ENCODE results near the gene DENND1A. TPM values are rescaled to one million over a fixed set of nuclear protein-coding genes. Genes with fewer than 3 reads are reported as not detected.

The DENND1A gene
- total and polyA plus RNA-seq, 2 experiments from 2014 or later, result 13.1 to 28.7 TPM

- Mint-ChIP-seq H3K9me3 (no peaks in the 10 kb centered on the region), H3K27ac (no peak overlapping the region), H3K27me3 (ENCODE audit: insufficient read depth, low read depth, poor library complexity) (no peaks in the 10 kb centered on the region), H3K4me1 (peaks cover 10% of the 10 kb centered on the region; the same call in 2 of the 3 replicates), H3K4me3 (no peak overlapping the region), H3K36me3 (ENCODE audit: low read depth) (no peaks in the 10 kb centered on the region)
- no peaks in the 10 kb centered on the region for H3F3A ChIP-seq (replicated peaks; ENCODE audit: low read depth)
- ATAC-seq, result no peak
- TF ChIP-seq POLR2AphosphoS5 (IDR thresholded peaks at IDR 0.05; ENCODE audit: low read depth) (no peak), EZH2 (IDR thresholded peaks at IDR 0.05; ENCODE audit: low read depth, unreplicated experiment) (no peak), ZNF114 (CRISPR knock-in tag; IDR thresholded peaks at IDR 0.05) (no peak), EZH2phosphoT487 (IDR thresholded peaks at IDR 0.05; ENCODE audit: unreplicated experiment) (no peak), ETS1 (IDR thresholded peaks at IDR 0.05) (no peak), ZNF462 (CRISPR knock-in tag; IDR thresholded peaks at IDR 0.05) (no peak), CTCF (conservative IDR thresholded peaks at IDR 0.05; ENCODE audit: low read depth in 2 of 2) (no peak), REST (IDR thresholded peaks at IDR 0.05; ENCODE audit: unreplicated experiment) (no peak)
- no peak overlapping the region for H3K4me3 ChIP-seq
- H3K27ac ChIP-seq (ENCODE audit: low read depth), result 0 out of 2 replicates have a peak overlapping the region, but pooled peaks have one; percentile 7
- DNase-seq (ENCODE audit: low spot score), result no peak
- H3K36me3 ChIP-seq (ENCODE audit: insufficient read depth), result no peaks in the 10 kb centered on the region
- H3K4me2 ChIP-seq, result no peak overlapping the region
- 0 out of 2 replicates have a peak, but pooled peaks cover 4% of the 10 kb centered on the region for H3K4me1 ChIP-seq (ENCODE audit: insufficient read depth)
- H3K27me3 ChIP-seq (ENCODE audit: insufficient read depth), result no peaks in the 10 kb centered on the region
- no peak overlapping the region for H2AFZ ChIP-seq
- H4K20me1 ChIP-seq (replicated peaks; ENCODE audit: insufficient read depth), result 0 out of 2 replicates have a peak, but pooled peaks cover 4% of the 10 kb centered on the region
- H3K9me2 ChIP-seq (ENCODE audit: insufficient read depth), result no peaks in the 10 kb centered on the region
- H3K79me2 ChIP-seq (replicated peaks; ENCODE audit: insufficient read depth), result no peaks in the 10 kb centered on the region; the same call in 1 of the 2 replicates
Observed at GRCh38 chr9:123741214-123741613, 188.7 kb downstream of the DENND1A start.
